A673 (cell line): ENCODE results near the gene ACTR3. TPM values are rescaled to one million over a fixed set of nuclear protein-coding genes. Genes with fewer than 3 reads are reported as not detected.

ENCODE experiments used
- BruUV-seq: library from RNA; stranded (reverse); fragments of 400-500 nt; replicated peaks from 2 replicates; lab custom pipeline; 2021; lab: Mats Ljungman, UMichigan
- CTCF ChIA-PET: fragments of 300-600 bp; sonication (Branson Sonifier 250); formaldehyde crosslinking; loops from one replicate; lab custom pipeline; 2022; ENCODE audit warnings: antibody characterized with exemption; lab: Charles Lee
- POLR2A ChIA-PET: fragments of 300-600 bp; sonication (Branson Sonifier 250); formaldehyde crosslinking; loops from one replicate; lab custom pipeline; 2022; ENCODE audit warnings: antibody characterized with exemption; ENCODE audit not compliant: low non-redundant PET; lab: Charles Lee
- DNase-seq: peaks from one replicate; pipeline ENCODE4 v3.0.0-alpha.2; 2015; ENCODE audit warnings: low spot score
- H3K27ac ChIP-seq: fragments of 200-600 bp; sonication (generic); 2 replicates; pipeline ENCODE4 v1.5.1; 2016; ENCODE audit warnings: mixed run types, low read depth, mild to moderate bottlenecking, mixed read lengths, antibody characterized with exemption, low read length; ENCODE audit not compliant: poor library complexity, severe bottlenecking
- H3K27me3 ChIP-seq: fragments of 200-600 bp; sonication (generic); replicated peaks from 2 replicates; pipeline ENCODE4 v1.6.1; 2017; ENCODE audit warnings: mixed run types, low read depth, mild to moderate bottlenecking, mixed read lengths, antibody characterized with exemption, low read length; ENCODE audit not compliant: insufficient read depth, poor library complexity
- H3K36me3 ChIP-seq: fragments of 200-600 bp; sonication (generic); 2 replicates; pipeline ENCODE4 v1.6.1; 2016; ENCODE audit warnings: mixed run types, mild to moderate bottlenecking, mixed read lengths, antibody characterized with exemption, low read length; ENCODE audit not compliant: insufficient read depth, poor library complexity, severe bottlenecking
- H3K4me1 ChIP-seq: fragments of 200-600 bp; sonication (generic); 2 replicates; pipeline ENCODE4 v1.6.1; 2017; ENCODE audit warnings: mixed run types, mild to moderate bottlenecking, mixed read lengths, antibody characterized with exemption, low read length; ENCODE audit not compliant: insufficient read depth, poor library complexity, severe bottlenecking
- H3K4me3 ChIP-seq: fragments of 200-600 bp; sonication (generic); 2 replicates; pipeline ENCODE4 v1.5.1; 2016; ENCODE audit warnings: low read depth, mixed run types, mild to moderate bottlenecking, mixed read lengths, low read length; ENCODE audit not compliant: poor library complexity, severe bottlenecking
- H3K9me3 ChIP-seq: fragments of 200-600 bp; sonication (generic); 2 replicates; pipeline ENCODE4 v1.6.1; 2016; ENCODE audit warnings: mixed run types, low read depth, mild to moderate bottlenecking, mixed read lengths, antibody characterized with exemption, low read length; ENCODE audit not compliant: poor library complexity, severe bottlenecking
- CTCF ChIP-seq: fragments of 300-800, 200-600 bp; sonication (generic); conservative IDR thresholded peaks from 2 replicates; pipeline ENCODE4 v1.5.1; 2017; ENCODE audit warnings: low read depth, mild to moderate bottlenecking, antibody characterized with exemption, low read length, moderate library complexity, mixed read lengths
- EZH2 ChIP-seq: fragments of 200-600 bp; sonication (generic); IDR thresholded peaks from 2 replicates; pipeline ENCODE4 v1.6.1; 2017; ENCODE audit warnings: borderline replicate concordance, low read depth, mild to moderate bottlenecking, mixed read lengths, antibody characterized with exemption, low read length; ENCODE audit not compliant: poor library complexity, severe bottlenecking
- intact Hi-C: fragments of 100-400 bp; cut with micrococcal nuclease; formaldehyde crosslinking; loops from one replicate; pipeline ENCODE4 v1.10.0; 2022; ENCODE audit not compliant: unreplicated experiment
- total RNA-seq: library from RNA; stranded (reverse); gene quantifications from 2 replicates; pipeline ENCODE4 v1.2.3, GENCODE V29; 2021

Gene ACTR3
- total RNA-seq, 1 experiment from 2014 or later: 340 TPM

DNA sequence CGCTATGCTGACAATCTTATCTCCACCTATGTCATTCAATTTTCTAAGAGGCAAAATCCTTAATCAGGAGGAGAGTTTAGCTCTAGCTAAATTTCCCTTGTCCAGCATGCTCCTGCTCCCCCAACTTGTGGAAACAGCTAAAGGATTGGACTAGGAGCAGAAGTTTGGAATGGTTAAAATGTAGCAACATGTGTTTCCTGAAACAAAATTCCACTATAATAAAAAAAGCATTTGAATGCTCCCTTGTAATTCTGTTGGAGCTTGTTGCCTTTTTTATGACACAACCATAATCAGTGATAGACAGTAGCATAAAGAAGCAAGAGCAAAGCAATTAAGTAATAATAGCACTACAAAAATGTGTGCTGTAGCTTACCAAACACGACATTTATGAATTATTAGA is 6.9 kb downstream of the ACTR3 start:
- peak overlapping the region; percentile 91 for H3K27ac ChIP-seq
- no peak for DNase-seq
- peaks cover 69% of the 10 kb centered on the region for H3K4me1 ChIP-seq
- POLR2A ChIA-PET: no interaction called here
- CTCF ChIA-PET: no interaction called here
- TF ChIP-seq EZH2 (no peak), CTCF (no peak)
- no peaks in the 10 kb centered on the region for H3K27me3 ChIP-seq
- no peaks in the 10 kb centered on the region for H3K36me3 ChIP-seq
- H3K4me3 ChIP-seq: no peak overlapping the region
- no TSS peak for BruUV-seq
- intact Hi-C loops: loop anchor here (5.0 kb wide), 1 partner anchor 46 kb away; no protein-coding TSS in a partner anchor
- H3K9me3 ChIP-seq: no peaks in the 10 kb centered on the region

DNA sequence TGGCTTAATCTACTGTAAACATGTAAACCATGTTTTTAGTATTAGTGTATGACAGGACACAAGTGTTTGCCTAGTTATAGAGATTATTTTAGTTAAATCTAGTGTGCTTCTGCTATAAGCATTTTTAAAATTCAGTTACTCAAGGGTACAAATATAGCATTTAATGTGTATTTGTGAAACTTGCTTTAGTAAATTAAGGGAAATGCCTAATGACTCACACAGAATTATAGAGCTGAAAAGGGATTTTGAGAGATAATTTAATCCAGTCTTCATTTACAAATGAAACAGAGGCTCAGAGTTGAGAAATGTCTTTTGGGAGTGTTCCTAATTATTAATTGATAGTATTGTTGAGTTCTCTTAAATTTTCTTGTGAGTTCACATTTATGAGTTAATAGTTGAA is 8.2 kb downstream of the ACTR3 start:
- POLR2A ChIA-PET: no interaction called here
- no peaks in the 10 kb centered on the region for H3K36me3 ChIP-seq

DNA sequence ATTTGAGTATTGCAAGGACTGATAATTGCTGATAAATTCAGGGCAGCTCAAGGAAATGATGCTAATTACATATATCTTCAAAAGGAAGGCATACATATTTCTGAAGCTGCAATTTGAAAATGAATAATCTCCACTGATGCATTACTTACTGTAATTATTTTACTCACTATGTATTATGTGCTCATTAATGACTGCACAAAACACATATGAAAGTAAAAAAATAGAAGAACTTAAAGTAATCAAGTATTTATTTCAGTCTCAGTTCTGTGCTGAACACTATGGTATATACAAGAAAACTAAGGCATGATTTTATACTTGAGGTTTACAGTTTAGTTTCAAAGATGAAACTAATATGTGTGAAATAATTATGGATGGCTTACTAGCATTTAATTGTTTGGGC is 9.3 kb downstream of the ACTR3 start:
- POLR2A ChIA-PET: no interaction called here
- no peak for TF ChIP-seq CTCF
- no peak for TF ChIP-seq EZH2
- DNase-seq: no peak
- Histone ChIP-seq H3K9me3 (no peaks in the 10 kb centered on the region), H3K36me3 (no peaks in the 10 kb centered on the region), H3K4me1 (peaks cover 51% of the 10 kb centered on the region), H3K27ac (no peak overlapping the region), H3K4me3 (no peak overlapping the region), H3K27me3 (no peaks in the 10 kb centered on the region)
- CTCF ChIA-PET: no interaction called here
- intact Hi-C loops: loop anchor here (5.0 kb wide), 1 partner anchor 43 kb away; no protein-coding TSS in a partner anchor
- no TSS peak for BruUV-seq

More for the DNA sequence above, 8.2 kb downstream of the ACTR3 start:
- DNase-seq: no peak
- intact Hi-C loops: loop anchor here (5.0 kb wide), 1 partner anchor 44 kb away; no protein-coding TSS in a partner anchor
- no peaks in the 10 kb centered on the region for H3K27me3 ChIP-seq
- no peak overlapping the region for H3K4me3 ChIP-seq
- CTCF ChIA-PET: no interaction called here
- no peak for TF ChIP-seq EZH2
- TF ChIP-seq CTCF: no peak
- H3K4me1 ChIP-seq: peaks cover 56% of the 10 kb centered on the region
- no peaks in the 10 kb centered on the region for H3K9me3 ChIP-seq
- BruUV-seq: no TSS peak
- H3K27ac ChIP-seq: peak overlapping the region; percentile 62
